Ishikawa (cell line): ENCODE measurements around the gene TMEM38A.

ENCODE experiments used
- CREB1 ChIP-seq: IDR thresholded peaks from 2 replicates; pipeline ENCODE4 v1.6.1; 2012; ENCODE audit warnings: low read depth
- EGR1 ChIP-seq: IDR thresholded peaks from 2 replicates; pipeline ENCODE4 v1.6.1; 2012
- FOXM1 ChIP-seq: IDR thresholded peaks from 2 replicates; pipeline ENCODE4 v1.6.1; 2012; ENCODE audit warnings: low read depth, borderline replicate concordance
- MAX ChIP-seq: IDR thresholded peaks from 2 replicates; pipeline ENCODE4 v1.6.1; 2012
- REST ChIP-seq: IDR thresholded peaks from 2 replicates; pipeline ENCODE4 v1.6.1; 2012; ENCODE audit warnings: low read depth, mild to moderate bottlenecking

DNA sequence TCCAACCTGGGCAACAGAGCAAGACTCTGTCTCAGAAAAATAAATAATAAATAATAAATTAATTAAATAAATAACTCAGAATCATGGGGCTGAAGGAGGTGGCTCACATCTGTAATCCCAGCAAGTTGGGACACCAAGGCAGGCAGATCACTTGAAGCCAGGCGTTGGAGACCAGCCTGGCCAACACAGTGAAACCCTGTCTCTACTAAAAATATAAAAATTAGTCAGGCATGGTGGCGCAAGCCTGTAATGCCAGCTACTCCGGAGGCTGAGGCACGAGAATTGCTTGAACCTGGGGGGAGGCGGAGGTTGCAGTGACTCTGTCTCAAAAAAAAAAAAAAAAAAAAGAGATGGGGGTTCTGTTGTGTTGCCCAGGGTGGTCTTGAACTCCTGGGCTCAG is 7.2 kb downstream of the TMEM38A start:
- TF ChIP-seq MAX (no peak), CREB1 (no peak), FOXM1 (no peak), EGR1 (no peak), REST (no peak)
